HG02798 (cell line): ENCODE results near the gene DCUN1D2.
"Not testable (repeated sequence)": the region's sequence is repeated elsewhere in the genome, so short reads cannot be mapped to it uniquely, and the experiment has no call there.

Source experiments
- ATAC-seq: cut with Tn5 transposase; IDR thresholded peaks from one replicate; pipeline ENCODE4 v1.9.1; 2021; ENCODE audit warnings: mild to moderate bottlenecking; ENCODE audit not compliant: unreplicated experiment, poor library complexity

DCUN1D2 gene

DNA sequence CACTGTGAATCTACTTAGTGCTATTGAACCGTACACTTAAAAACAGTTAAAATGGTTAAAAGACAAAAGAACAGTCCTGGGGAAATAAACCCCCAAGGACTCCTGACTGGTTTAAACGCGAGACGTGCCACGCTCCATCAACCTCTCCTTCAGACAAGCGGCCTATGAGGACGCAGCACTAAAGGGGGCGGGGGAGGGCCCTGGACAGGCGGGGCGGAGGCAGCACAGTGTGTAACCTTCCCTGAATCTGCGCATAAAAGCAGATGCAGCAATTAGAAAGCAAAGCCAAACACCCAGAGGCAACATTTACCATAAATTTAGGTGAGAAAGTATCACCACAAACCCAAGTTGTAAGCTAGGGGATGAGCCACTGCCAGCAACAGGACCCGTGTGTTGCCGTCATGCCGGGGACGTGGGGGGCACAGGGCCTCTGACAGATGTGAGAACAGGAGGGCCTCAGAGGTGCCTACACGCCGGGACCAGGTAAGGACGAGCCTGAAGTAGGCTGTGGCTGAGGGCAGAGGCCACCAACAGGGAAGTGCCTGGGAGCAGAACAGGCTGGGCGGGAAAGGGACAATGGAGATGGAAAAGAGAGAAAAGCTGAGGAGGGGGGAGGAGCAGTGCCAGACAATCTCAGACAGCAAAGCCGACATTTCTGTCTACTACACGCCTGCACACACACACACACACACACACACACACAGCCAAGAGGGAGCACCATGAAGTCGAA is 21.9 kb downstream of the DCUN1D2 start:
- ATAC-seq = no peak

DNA sequence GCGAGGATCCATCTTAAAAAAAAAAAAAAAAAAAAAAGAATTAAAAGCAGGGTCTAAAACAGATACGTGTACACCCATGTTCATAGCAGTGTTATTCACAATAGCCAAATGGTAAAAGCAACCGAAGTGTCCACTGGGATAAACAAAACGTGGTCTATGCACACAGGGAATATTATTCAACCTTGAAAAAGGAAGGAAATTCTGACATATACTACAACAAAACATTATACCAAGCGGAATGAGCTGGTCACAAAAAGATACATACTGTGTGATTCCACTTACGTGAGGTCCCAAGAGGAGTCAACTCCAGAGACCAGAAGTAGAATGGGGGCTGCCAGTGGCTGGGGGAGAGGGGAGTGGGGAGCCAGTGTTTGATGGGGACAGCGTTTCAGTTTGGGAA is 22.5 kb downstream of the DCUN1D2 start:
- no peak for ATAC-seq

DNA sequence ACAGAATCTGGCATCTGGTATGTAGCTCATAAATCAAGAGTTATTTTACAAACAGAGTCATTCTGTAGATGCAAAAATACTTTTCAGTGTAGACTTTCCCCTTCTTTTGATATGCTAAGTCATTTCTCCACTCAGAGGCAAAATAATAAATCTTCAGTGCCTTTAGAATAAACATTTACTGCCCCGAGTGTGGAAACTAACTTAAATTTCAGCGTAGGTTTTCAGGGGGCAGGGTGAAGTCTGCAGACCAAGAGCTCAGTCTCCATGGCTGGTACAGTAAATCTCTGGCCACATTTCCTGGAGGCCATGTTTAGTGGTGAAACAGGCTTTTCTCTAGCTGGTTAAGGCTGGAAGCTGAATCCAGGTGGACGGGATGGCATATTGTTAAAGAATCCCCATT is 24.1 kb downstream of the DCUN1D2 start:
- ATAC-seq = no peak

DNA sequence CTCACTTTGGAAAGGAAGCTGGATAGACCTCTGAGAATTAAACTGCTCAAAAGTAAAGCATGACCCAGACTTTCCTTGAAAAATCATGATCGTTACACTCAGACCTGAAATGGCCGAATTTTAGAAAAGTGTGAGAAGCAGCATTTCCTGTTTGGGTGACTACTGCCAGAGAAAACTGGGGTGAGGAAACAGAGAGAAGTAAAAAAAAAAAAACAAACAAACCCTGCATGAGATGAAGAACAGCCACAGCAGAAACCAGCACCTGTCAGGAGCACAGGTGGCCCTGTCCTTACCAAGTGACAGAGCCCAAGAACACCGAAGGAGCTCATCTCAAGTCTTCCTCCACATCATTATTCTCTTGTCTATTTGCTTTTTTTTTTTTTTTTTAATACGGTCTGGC is 25.2 kb downstream of the DCUN1D2 start:
- no peak for ATAC-seq

DNA sequence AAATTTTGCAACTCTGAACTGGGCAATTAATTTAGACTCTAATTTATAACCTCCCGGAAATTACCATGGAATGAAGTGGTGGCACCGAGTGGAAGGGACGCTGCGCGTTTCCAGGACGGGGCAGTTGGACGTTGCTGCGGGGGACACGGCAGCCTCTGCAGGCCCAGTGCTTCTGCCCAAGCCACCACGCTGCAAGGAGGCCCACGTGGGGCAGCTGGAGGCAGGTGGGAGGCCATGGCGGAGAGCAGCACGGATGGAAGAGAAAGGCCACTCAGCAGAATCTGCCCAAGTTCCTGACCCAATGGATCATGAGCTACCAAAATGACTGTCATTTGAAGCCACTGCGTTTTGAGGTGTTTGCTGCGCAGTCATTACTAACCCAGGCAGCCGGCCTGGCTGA is 26.0 kb downstream of the DCUN1D2 start:
- no peak for ATAC-seq

DNA sequence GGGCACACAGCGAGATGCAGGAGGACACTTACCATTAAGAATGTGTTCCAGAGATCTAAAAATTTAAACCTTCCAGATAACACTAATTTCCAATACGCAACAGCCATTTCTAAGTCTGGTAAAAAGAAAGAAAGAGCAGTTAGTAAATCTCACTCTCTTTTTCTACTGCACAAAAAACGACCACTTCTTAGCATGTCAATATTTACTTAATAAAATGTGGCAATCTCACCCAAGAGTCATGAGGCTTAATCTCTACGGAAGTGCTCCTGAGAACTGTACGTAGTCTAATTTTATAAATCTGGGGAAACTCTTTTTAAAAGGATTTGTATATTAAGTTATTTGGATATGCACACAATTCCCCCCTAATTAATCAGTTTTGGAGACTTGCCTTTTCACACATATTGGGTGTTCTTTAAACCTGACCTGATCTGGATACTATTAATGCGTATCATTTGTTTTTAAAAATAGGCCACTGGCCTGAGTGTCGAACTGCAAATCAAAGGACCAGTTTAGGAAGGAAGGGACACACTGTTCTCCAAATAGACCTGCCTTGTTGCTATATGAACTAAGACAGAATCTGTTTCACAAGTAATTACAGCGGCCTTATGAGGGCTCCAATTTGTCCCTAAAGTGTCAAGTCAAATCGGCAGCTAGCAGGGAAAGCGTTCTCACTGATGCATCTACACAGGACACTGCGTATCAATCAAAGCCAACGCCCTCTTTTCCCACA is 29.3 kb downstream of the DCUN1D2 start:
- ATAC-seq = no peak

DNA sequence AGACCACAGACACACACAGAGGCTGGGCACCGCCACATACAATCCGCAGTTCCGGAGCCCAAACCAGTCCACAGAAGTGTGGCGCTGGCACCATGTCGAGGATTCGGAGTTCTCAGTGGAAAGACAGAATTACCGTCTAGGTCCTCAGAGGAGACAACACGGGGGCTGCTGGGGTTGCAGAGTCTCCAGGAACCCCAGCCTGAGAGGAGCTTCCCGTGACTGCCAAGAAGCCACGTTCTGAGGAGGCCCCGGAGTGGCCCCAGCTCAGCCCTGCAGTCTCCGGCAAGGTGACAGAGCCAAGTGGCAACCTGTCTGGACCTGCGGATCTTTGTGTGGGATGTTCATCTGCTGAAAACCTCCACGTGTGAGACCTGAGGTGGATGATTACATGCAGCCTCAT is 29.9 kb downstream of the DCUN1D2 start:
- no peak for ATAC-seq

DNA sequence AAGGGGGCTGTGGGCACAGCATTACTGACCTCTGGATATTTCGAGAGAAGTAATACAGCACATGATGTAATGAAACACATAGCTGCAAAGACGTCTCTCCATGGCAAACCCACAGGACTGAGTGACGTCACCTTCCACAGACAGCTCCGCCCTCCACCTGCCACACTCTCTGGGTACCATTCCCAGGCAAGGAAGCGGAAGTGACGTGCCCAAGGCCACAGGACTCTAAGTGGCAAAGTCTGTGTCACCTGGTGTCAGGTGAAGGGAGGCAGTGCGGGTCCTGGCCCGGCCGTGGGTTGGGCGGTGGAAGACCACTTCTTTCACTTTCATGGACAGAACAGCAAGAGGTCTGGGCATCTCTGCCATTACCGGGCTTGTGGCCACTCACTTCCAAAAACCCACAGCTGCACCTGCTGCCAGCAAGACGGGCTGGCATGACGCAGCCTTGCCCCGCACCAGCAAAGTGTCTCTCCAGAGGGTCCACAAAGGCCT is 30.4 kb downstream of the DCUN1D2 start:
- ATAC-seq = no peak

DNA sequence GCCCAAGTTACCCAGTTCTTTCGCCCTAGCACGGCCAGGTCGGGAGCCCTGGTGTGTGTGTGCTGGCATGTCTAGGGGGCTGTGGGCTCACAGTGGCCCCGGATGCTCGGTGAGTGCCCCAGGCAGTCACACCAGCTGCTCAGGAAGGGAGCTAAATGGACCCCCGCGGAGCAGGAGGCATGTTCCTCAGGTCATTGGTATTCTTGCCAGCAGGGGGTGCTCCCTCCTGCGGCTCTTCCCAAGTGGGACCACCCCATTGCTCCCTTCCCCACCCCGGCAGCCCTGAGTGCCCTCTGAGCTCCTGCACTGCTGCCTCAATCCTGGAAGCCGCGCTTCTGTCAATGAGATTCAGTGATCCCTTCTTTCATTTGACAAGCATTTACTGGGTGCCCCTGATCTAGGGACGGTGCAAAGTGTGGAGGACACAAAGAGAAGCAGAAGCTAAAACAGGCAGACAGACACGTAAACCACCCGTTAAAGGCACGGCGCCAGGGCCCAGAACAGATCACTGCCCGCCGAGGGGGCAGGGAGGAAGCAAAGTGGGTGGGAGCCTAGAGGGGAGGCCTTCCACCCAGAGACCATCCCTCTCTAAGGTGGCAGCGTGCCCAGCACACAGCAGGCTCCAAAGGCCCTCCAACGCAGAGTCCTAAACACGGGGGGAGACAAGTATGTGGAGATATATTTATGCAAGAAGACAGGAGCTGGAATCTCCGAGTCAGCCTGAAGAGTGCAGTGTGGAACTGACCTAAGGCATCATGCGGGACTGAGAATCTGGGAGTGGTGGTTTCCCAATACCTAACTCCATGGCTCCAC is 32.1 kb downstream of the DCUN1D2 start:
- no peak for ATAC-seq

DNA sequence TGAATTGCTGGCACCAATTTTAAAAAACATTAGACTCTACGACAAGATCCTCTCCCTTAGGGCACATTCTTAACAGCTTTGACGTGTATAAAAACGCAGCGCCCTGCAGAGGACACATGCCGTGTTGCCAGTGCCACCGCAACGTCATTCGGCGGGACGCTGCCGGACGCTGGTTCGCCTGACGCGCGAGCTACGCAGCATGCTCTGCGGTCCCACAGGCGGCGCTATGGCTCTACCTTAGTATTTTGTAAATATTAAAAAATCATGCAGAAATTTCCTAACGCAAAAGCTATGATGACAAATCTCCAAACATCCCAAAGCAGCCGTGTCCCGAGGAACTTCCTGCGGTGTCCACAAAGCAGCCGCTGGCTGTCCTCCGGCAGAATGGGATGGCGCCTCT is 33.0 kb downstream of the DCUN1D2 start:
- ATAC-seq = no peak

DNA sequence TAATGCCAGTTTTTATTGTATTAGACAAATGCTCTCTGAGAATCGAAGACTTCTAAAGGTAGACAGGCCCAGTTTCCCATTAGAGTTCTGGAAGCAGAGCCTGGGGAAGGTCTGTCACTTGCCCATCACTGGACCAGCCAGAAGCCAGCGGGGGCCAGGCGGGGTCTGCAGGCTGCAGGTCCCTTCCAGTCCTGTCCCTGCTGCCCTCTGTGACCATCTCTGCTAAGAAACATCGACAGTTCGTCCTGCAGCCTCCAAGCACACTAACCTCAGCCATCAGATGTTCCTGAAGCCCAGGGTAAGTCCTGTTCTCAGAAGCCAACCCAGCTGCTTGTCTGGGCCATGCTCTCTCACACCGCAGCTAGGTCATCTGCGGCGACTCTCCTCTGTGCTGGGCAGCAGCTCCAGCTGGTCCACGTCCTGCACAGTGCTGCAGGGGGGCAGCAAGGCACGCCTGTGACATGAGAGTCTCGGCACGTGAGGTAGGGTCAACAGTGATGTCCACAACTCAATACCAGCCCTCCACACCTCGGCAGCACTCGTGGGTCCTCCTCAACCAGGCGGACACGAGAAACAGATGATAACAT is 34.3 kb downstream of the DCUN1D2 start:
- no peak for ATAC-seq

DNA sequence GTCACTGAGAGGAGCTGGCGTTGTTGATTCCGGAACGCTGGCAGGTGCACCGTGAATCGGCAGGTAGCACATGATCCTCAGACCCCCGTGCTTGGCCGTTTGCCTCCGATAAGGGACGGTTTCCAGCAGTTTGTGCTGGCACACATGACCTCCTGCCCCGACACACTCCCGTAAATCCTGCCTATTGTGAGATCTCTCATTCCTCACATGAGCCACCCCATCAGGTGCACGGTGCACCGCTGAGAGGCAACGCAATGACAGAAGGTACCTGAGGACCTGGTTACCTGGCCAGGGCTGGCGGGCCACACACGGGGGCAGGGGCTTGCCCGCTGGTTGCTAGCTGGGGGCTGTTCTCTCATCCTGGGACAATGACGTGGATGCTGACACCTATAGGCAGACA is 35.1 kb downstream of the DCUN1D2 start:
- ATAC-seq = no peak

DNA sequence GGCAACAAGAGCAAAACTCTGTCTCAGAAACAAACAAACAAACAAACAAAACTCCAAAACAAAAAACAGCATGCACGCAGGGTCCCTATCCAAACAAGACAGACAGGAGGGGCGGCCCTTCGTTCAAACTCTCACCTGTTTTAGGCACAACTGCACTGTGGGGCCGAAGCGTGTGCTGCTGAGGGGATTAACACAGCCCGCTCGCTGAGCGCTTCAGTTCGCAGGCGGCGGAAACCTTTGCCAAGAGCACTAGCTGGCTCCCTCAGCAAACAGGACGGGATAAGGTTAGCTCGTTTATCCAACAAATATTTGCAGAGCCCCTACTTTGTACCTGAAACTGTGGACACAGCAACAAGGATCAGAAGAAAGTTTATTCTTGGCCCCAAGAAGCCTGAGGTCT is 35.6 kb downstream of the DCUN1D2 start:
- no peak for ATAC-seq

DNA sequence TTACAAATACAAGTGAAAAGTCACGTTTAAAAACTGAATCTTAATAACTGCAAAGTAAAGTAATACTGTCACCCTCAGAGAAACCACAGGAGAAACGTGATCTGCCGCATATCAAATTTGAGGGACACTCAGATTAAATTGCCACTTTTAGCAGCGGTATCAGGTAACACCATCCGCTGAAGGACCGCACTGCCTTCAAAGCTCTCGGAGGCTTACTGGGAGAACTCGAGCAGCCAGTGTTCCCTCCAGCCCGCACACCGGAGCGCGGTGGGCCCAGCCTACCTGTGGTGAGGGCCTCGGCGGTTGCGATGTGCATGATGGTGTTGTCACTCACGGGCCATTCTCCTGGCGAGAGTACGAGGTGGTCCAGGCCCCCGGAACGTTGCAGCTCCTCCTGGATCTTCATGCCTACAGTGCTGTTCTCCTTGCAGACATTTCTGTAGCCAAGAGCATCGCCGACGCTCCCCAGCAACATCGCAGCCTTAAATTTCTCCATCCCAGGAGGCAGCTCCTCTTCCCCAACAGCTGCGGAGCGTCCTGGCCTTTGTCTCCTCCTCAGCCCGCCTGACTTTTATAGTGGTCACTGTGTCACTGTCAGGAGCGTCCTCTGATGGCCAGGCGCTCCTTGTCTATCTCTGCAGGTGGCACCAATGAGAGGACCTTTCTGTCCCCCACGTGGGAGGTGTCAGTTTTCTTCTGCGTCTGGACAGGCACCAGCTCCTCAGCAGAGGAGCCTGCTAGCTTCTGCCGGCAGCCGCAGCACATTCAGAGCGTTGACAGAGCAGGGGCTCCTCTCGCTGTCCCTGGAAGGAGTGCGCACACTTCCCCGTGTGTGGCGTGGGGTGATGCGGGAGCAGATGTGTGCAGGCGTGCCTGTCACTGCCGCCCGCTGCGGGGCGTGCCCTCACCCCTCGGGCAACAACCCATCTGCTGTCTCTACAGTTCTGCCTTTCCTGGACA is 37.3 kb downstream of the DCUN1D2 start, which contains the start of gene ADPRHL1:
Gene ADPRHL1 (minus strand): TSS at position 547 of the 960 bp plus-strand sequence. CDS start 51 bp downstream, at position 496.
- no peak for ATAC-seq

DNA sequence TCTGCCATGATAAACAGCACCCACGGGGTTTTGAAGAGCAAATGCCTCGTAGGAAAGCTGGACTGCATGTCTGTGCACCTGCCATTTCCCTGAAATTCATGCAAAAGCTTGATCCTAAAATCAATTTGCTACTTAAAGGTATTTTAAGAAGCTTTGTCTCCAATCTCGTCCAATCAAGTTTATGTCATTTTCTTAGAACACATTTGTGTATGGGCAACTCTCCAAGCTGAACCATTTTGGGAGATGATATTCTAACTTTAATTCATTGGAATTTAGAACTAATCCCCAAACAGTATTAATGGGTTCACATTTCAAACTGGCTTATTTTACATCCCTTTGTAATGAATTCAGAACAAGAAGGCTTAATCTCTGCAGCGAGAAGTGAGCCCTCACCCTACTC is 38.0 kb downstream of the DCUN1D2 start:
- ATAC-seq = no peak

DNA sequence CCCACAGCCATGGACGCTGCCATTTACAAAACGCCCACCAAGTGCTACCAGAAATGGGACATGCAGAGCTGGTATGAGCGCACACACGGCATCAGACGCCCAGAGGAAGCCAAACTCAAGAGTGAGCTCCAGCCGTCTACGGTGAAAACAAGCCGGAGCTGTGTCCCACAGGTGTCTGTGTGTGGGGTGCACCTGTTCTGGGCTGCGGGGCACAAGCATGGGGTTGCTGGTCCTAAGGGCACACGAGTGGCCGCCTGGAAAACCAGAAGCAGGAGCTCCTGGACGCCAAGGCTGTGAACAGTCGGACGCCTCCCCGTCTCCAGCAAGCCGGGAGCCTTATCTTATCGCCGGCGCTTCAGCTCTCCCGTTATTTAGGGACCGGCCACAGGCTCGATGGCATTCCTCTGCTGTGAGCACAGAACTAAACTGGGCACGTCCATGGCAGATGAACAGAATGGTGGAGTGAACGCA is 38.5 kb downstream of the DCUN1D2 start:
- ATAC-seq = no peak

DNA sequence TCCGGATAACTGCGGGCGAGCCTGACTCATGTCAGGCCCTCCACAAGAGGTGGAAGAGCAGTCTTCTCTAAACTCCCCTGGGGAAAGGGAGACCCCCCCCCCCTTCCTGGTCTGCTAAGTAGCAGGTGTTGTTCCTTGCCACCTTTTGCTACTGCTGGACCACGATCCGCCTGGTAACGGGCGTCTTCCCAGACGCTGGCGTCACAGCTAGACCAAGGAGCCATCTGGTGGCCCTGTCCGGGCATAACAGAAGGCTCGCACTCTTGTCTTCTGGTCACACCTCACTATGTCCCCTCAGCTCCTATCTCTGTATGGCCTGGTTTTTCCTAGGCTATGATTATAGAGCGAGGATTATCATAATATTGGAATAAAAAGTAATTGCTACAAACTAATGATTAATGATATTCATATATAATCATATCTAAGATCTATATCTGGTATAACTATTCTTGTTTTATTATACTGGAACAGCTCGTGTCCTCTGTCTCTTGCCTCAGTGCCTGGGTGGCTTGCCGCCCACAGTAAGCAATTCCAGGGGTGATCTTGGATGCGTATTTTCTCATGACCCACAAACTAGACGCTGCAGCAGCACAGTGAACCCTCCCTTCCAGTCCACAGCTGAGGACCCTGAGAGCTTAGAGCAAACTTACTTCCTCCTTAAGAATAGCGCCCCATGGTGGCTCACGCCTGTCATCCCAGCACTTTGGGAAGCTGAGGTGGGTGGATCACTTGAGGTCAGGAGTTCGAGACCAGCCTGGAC is 39.5 kb downstream of the DCUN1D2 start:
- ATAC-seq = not testable (repeated sequence)

DNA sequence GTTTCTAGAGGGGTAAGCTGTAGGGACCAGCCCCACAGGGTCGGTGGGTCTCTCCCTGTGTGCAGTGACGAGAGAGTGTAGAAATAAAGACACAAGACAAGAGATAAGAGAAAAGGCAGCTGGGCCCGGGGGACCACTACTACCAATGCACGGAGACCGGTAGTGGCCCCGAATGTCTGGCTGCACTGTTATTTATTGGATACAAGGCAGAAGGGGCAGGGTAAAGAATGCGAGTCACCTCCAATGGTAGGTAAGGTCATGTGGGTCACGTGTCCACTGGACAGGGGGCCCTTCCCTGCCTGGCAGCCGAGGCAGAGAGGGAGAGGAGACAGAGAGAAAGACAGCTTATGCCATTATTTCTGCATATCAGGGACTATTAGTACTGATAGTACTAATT is 40.2 kb downstream of the DCUN1D2 start:
- not testable (repeated sequence) for ATAC-seq
